Fibroblast of lung (primary cell): ENCODE results near the gene RNF217.

Experiments
- CTCF ChIP-seq, 2 donors: IDR thresholded peaks in 1 of 2; conservative IDR thresholded peaks in 1 of 2; 1 replicate in 1 of 2; 2 replicates in 1 of 2; pipeline ENCODE4 v1.5.1; 2011 to 2012; ENCODE audit warnings: low read length in 2 of 2, control low read depth in 1 of 2, inconsistent platforms in 1 of 2, low read depth in 1 of 2, mild to moderate bottlenecking in 1 of 2
- EZH2 ChIP-seq: IDR thresholded peaks from 2 replicates; pipeline ENCODE4 v1.5.1; 2012; ENCODE audit warnings: low read length, control low read depth, mild to moderate bottlenecking; ENCODE audit errors: missing control alignments

GRCh38 chr6:125102891-125103290 is 140.7 kb downstream of the RNF217 start:
- no peak for TF ChIP-seq CTCF (conservative IDR thresholded peaks at IDR 0.05 in 1 of 2, IDR thresholded peaks at IDR 0.05 in 1 of 2; ENCODE audit: low read depth in 1 of 2, low read length in 2 of 2)
- no peak for TF ChIP-seq EZH2
